ENCODE results near the gene SAMD4A.

SAMD4A gene

DNA sequence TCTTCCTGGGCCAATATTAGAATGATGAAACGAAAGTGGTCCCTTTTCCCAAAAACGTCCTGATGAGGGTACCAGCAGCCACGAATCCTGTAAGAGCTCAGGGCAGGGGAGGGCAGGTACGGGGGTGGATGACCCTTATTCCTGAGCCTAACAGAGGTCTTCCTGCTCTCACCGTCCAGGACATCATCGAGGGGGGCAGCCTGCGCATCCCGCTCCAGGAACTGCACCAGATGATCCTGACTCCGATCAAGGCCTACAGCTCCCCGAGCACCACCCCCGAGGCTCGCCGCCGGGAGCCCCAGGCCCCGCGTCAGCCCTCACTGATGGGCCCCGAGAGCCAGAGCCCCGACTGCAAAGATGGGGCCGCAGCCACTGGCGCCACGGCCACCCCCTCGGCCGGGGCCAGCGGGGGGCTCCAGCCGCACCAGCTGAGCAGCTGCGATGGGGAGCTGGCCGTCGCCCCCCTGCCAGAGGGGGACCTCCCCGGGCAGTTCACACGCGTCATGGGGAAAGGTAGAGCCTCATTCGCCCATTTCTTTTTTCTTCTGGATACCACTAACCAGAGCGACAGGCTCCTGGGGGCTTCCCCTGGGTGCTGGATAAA, 193.2 kb downstream of the SAMD4A start:
- no peak overlapping the region for H3K4me3 ChIP-seq (ENCODE audit: low read length)
- TF ChIP-seq, protein P1, sequence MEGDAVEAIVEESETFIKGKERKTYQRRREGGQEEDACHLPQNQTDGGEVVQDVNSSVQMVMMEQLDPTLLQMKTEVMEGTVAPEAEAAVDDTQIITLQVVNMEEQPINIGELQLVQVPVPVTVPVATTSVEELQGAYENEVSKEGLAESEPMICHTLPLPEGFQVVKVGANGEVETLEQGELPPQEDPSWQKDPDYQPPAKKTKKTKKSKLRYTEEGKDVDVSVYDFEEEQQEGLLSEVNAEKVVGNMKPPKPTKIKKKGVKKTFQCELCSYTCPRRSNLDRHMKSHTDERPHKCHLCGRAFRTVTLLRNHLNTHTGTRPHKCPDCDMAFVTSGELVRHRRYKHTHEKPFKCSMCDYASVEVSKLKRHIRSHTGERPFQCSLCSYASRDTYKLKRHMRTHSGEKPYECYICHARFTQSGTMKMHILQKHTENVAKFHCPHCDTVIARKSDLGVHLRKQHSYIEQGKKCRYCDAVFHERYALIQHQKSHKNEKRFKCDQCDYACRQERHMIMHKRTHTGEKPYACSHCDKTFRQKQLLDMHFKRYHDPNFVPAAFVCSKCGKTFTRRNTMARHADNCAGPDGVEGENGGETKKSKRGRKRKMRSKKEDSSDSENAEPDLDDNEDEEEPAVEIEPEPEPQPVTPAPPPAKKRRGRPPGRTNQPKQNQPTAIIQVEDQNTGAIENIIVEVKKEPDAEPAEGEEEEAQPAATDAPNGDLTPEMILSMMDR (IDR thresholded peaks at IDR 0.05; ENCODE audit: insufficient read depth, low read depth, low read length, missing control alignments): no peak
- no peak for DNase-seq (ENCODE audit: low read depth)

DNA sequence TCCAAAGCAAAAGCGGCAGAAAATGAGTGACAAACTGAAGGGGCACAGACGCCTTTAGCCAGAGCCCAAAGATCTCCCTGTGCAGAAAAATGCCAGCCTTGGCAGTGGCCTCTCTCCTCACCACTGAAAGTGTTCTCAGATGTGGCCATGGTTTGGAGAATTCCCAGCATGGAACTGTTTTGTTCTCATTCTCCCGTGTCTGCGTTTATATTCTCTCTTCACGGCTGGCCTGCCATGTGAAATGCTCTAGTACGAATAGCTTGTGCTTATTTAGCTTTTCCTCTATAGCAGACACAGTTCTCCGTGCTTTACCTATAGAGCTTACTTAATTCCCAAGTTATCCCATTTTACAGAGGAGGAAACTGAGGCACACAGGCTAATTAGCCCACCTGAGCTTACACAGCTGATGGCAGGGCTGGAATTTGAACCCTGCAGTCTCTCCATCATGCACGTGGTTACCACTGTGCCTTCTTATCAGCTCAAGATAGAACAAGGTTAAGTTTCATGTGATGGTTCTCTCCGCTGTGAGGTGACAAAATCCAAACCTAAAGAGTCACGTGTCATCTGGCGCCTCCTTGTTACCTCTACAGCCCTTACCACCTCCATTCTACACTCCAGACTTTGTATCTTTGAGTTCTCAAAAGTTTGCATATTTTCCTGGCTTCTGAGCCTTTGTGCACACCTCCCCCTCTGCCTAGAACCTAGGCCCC, 194.1 kb downstream of the SAMD4A start:
- TF ChIP-seq, protein P1 (IDR thresholded peaks at IDR 0.05; ENCODE audit: insufficient read depth, low read depth, low read length, missing control alignments): no peak

DNA sequence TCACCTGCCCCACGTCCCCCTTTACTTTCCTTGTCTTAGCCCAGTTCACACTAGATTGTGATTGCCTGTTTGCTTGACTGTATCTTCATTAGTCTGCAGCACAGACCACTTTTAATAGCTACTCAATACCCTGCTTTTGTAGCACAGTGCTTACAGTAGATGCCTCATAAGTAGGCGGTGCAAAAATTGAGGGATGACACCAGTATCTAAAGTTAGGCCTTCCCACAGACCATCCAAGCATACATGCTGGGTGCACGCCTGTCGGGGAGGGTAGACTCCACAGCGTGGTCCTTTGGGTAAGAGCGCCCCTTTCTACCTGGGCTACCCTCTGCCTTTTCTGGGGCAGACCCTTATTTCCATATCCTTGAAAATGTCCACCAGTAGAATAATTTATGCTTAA, 194.9 kb downstream of the SAMD4A start:
- no peak overlapping the region for H3K4me3 ChIP-seq (ENCODE audit: low read length)
- no peak for DNase-seq (ENCODE audit: low read depth)
- TF ChIP-seq, protein P1 (IDR thresholded peaks at IDR 0.05; ENCODE audit: insufficient read depth, low read depth, low read length, missing control alignments): no peak

More for the DNA sequence above, 194.1 kb downstream of the SAMD4A start:
- DNase-seq (ENCODE audit: low read depth): no peak
- no peak overlapping the region for H3K4me3 ChIP-seq (ENCODE audit: low read length)

DNA sequence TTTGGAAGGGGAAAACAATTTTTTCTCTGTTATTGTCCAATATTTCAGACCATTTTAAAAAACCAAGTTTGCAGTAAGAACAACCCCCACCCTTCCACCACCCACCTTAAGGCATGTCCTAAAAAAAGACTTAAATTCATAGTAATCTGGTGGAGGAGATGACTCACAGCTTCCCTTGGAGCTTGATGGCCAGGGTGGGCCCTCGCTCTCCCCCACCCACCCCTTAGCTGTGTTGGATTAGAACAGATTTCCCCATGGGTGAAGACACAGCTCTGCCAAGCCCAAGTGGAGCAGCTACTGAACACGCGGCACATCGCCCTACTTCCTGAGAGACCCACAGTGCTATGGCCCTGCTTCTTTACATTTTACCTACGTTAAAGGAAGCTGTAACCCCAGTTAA, 195.4 kb downstream of the SAMD4A start:
- DNase-seq (ENCODE audit: low read depth): no peak
- H3K4me3 ChIP-seq (ENCODE audit: low read length): no peak overlapping the region
- TF ChIP-seq, protein P1 (IDR thresholded peaks at IDR 0.05; ENCODE audit: insufficient read depth, low read depth, low read length, missing control alignments): no peak

DNA sequence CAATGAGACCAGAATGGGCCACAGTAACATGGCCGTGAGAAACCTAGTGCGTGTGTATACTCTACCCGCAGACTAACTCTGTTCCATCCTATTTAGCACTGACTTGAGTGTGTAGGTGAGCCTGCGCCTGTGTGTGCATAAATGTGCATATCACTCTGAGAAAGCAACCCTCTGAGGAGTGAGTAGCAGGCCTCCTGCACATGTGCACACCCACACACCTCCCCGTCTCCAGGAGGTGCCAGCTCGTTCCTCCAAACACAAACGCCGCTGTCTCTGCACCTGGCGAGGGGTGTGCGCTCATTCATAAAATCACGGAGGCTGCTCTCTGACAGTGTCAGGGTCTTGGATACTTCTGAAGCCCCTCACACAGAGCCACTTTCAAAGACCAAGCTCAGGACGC, 196.8 kb downstream of the SAMD4A start:
- TF ChIP-seq, protein P1 (IDR thresholded peaks at IDR 0.05; ENCODE audit: insufficient read depth, low read depth, low read length, missing control alignments): no peak
- H3K4me3 ChIP-seq (ENCODE audit: low read length): no peak overlapping the region
- no peak for DNase-seq (ENCODE audit: low read depth)

DNA sequence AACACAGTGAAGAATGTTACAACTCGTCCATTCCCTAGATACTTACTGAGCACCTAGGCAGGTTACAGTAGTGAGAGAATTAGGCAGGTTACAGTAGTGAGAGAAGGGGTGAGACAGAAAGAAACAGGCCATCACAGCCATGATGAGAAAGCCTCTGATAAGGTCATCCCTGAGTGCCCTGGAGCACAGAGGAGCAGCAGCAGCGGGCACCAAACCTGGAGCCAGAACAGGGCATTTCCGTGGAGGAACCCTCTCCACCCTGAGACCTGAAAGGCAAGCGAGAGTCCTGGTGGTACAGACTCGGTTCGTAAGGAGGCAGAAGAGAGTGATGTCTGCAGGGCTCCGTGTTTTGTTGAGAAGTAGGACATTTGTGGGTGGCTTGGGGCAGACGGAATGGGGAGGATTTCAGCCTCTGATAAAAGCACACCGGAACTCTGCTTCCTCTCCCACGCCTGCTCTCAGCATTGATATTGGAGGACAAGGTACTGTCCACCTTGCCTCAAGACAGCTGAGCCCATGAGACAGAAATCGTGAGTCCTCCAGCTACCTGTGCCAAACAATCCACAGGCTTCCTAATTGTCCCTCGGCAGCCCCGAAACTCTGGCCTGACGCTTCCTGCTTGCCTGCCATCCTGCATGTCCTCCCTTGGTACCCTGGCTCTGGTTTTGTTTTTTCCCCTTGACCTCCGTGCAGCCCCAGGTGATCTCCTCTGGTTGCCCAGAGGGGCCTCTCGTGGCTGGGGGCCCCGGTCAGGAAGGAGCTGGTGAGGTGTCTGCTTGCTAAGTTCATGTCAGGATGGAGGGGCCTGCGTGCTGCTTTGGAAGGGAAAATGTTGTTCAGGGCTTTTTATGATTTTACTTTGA, 199.6 kb downstream of the SAMD4A start:
- TF ChIP-seq, protein P1 (IDR thresholded peaks at IDR 0.05; ENCODE audit: insufficient read depth, low read depth, low read length, missing control alignments): no peak
- DNase-seq (ENCODE audit: low read depth): no peak
- no peak overlapping the region for H3K4me3 ChIP-seq (ENCODE audit: low read length)
